Neural cell (in vitro differentiated cells): ENCODE measurements around the gene GATAD2A. TPM values are rescaled to one million over a fixed set of nuclear protein-coding genes. Genes with fewer than 3 reads are reported as not detected.

Source experiments
- H2AFZ ChIP-seq: fragments of 200-600, 300-800 bp; sonication (generic), shearing (Covaris generic); 2 replicates; pipeline ENCODE4 v1.6.0; 2014; ENCODE audit warnings: low read depth, mild to moderate bottlenecking, antibody characterized with exemption, low read length, moderate library complexity
- H3F3A ChIP-seq: fragments of 200-600 bp; shearing (Covaris generic); 2 replicates; pipeline ENCODE4 v1.6.1; 2016; ENCODE audit warnings: mild to moderate bottlenecking, moderate library complexity, mixed read lengths, antibody characterized with exemption, low read length; ENCODE audit not compliant: insufficient read depth, poor library complexity, severe bottlenecking
- H3K27ac ChIP-seq: fragments of 200-600, 300-800 bp; sonication (generic), shearing (Covaris generic); 2 replicates; pipeline ENCODE4 v1.5.1; 2014; ENCODE audit warnings: mild to moderate bottlenecking, low read length, moderate library complexity
- H3K27me3 ChIP-seq: fragments of 300-800, 200-600 bp; sonication (generic), shearing (Covaris generic); 2 replicates; pipeline ENCODE4 v1.6.0; 2014; ENCODE audit warnings: mild to moderate bottlenecking, low read depth, low read length, moderate library complexity; ENCODE audit not compliant: insufficient read depth
- H3K36me3 ChIP-seq: fragments of 300-800, 200-600 bp; sonication (generic), shearing (Covaris generic); 2 replicates; pipeline ENCODE4 v1.5.1; 2014; ENCODE audit warnings: mild to moderate bottlenecking, antibody characterized with exemption, low read length, moderate library complexity; ENCODE audit not compliant: insufficient read depth
- H3K4me2 ChIP-seq: fragments of 300-800, 200-600 bp; sonication (generic), shearing (Covaris generic); 2 replicates; pipeline ENCODE4 v1.6.0; 2014; ENCODE audit warnings: mild to moderate bottlenecking, low read length
- H3K4me3 ChIP-seq: fragments of 300-800, 200-600 bp; sonication (generic), shearing (Covaris generic); 2 replicates; pipeline ENCODE4 v1.5.1; 2014; ENCODE audit warnings: mild to moderate bottlenecking, low read length, moderate library complexity
- H3K79me2 ChIP-seq: fragments of 200-600 bp; shearing (Covaris generic); replicated peaks from 2 replicates; pipeline ENCODE4 v1.6.0; 2014; ENCODE audit warnings: mild to moderate bottlenecking, low read length, moderate library complexity; ENCODE audit not compliant: insufficient read depth
- H3K9ac ChIP-seq: fragments of 300-800, 200-600 bp; sonication (generic), shearing (Covaris generic); 2 replicates; pipeline ENCODE4 v1.6.1; 2016; ENCODE audit warnings: mild to moderate bottlenecking, low read length, mixed read lengths
- H3K9me2 ChIP-seq: fragments of 200-600 bp; shearing (Covaris generic); 2 replicates; pipeline ENCODE4 v1.6.1; 2016; ENCODE audit warnings: mild to moderate bottlenecking, low read length, mixed read lengths; ENCODE audit not compliant: insufficient read depth
- H3K9me3 ChIP-seq: fragments of 200-600, 300-800 bp; sonication (generic), shearing (Covaris generic); 2 replicates; pipeline ENCODE4 v1.6.1; 2016; ENCODE audit warnings: mild to moderate bottlenecking, mixed run types, low read length, moderate library complexity, mixed read lengths
- H4K20me1 ChIP-seq: fragments of 200-600 bp; shearing (Covaris generic); 2 replicates; pipeline ENCODE4 v1.6.1; 2016; ENCODE audit warnings: mild to moderate bottlenecking, mixed run types; ENCODE audit not compliant: insufficient read depth
- EP300 ChIP-seq: fragments of 450-650 bp; conservative IDR thresholded peaks from 2 replicates; pipeline ENCODE4 v1.6.1; 2014; ENCODE audit warnings: antibody characterized with exemption, mild to moderate bottlenecking, moderate library complexity; ENCODE audit not compliant: poor library complexity, severe bottlenecking
- EZH2 ChIP-seq: fragments of 200-600, 300-800 bp; shearing (Covaris generic), sonication (generic); IDR thresholded peaks from 2 replicates; pipeline ENCODE4 v1.6.1; 2014; ENCODE audit warnings: antibody characterized with exemption, low read length, borderline replicate concordance, mild to moderate bottlenecking; ENCODE audit not compliant: insufficient read depth, poor library complexity, severe bottlenecking
- MXI1 ChIP-seq: fragments of 450-650 bp; conservative IDR thresholded peaks from 2 replicates; pipeline ENCODE4 v1.6.1; 2014; ENCODE audit warnings: antibody characterized with exemption, mild to moderate bottlenecking; ENCODE audit not compliant: poor library complexity, severe bottlenecking
- POLR2AphosphoS5 ChIP-seq: IDR thresholded peaks from 2 replicates; pipeline ENCODE4 v1.6.1; 2012
- RAD21 ChIP-seq: fragments of 450-650 bp; conservative IDR thresholded peaks from 2 replicates; pipeline ENCODE4 v1.6.1; 2014; ENCODE audit warnings: antibody characterized with exemption, mild to moderate bottlenecking, moderate library complexity
- SMC3 ChIP-seq: fragments of 450-650 bp; conservative IDR thresholded peaks from 2 replicates; pipeline ENCODE4 v1.6.1; 2014; ENCODE audit warnings: antibody characterized with exemption, mild to moderate bottlenecking, moderate library complexity; ENCODE audit not compliant: poor library complexity
- TAF1 ChIP-seq: IDR thresholded peaks from 2 replicates; pipeline ENCODE4 v1.6.1; 2012; ENCODE audit warnings: low read depth
- polyA plus RNA-seq: library from polyadenylated mRNA; depleted of rRNA; stranded (reverse); fragments of >200 nt; gene quantifications from 2 replicates; pipeline ENCODE4 v1.2.3, GENCODE V29; 2014
- TF ChIP-seq, protein P1 (sequence below): IDR thresholded peaks from 2 replicates; pipeline ENCODE4 v1.6.1; 2012; ENCODE audit warnings: borderline replicate concordance
- TF ChIP-seq, protein P2 (sequence below): fragments of 450-650 bp; IDR thresholded peaks from 2 replicates; pipeline ENCODE4 v1.5.1; 2014; ENCODE audit warnings: antibody characterized with exemption, mild to moderate bottlenecking, moderate library complexity; ENCODE audit not compliant: poor library complexity, severe bottlenecking

Gene GATAD2A
- polyA plus RNA-seq, 1 donor from 2014 or later, result 13.9 TPM

DNA sequence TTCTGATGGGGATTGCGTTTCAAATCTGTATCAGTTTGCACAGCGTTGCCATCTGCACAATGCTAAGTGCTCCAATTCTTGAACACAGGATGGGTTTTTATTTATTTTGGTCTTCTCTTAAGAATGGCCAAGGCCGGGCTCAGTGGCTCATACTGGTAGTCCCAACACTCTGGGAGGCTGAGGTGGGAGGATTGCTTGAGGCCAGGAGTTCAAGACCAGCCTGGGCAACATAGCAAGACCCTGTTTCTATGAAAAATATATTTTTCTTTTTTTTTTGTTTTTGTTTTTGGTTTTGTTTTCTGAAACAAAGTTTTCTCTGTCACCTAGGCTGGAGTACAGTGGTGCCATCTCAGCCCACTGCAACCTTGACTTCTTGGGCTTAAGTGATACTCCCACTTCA lies 117.7 kb downstream of the GATAD2A start:
- Histone ChIP-seq H2AFZ (no peak overlapping the region), H3K9me3 (no peaks in the 10 kb centered on the region), H3K36me3 (no peaks in the 10 kb centered on the region), H3K79me2 (peaks cover 13% of the 10 kb centered on the region), H3K4me2 (no peak overlapping the region), H4K20me1 (no peaks in the 10 kb centered on the region), H3K9me2 (no peaks in the 10 kb centered on the region), H3F3A (no peaks in the 10 kb centered on the region), H3K4me3 (no peak overlapping the region), H3K9ac (no peak overlapping the region), H3K27ac (no peak overlapping the region), H3K27me3 (no peaks in the 10 kb centered on the region)
- TF ChIP-seq EZH2 (no peak), MXI1 (no peak), SMC3 (no peak), POLR2AphosphoS5 (no peak), TAF1 (no peak), EP300 (no peak)
- TF ChIP-seq, protein P1, sequence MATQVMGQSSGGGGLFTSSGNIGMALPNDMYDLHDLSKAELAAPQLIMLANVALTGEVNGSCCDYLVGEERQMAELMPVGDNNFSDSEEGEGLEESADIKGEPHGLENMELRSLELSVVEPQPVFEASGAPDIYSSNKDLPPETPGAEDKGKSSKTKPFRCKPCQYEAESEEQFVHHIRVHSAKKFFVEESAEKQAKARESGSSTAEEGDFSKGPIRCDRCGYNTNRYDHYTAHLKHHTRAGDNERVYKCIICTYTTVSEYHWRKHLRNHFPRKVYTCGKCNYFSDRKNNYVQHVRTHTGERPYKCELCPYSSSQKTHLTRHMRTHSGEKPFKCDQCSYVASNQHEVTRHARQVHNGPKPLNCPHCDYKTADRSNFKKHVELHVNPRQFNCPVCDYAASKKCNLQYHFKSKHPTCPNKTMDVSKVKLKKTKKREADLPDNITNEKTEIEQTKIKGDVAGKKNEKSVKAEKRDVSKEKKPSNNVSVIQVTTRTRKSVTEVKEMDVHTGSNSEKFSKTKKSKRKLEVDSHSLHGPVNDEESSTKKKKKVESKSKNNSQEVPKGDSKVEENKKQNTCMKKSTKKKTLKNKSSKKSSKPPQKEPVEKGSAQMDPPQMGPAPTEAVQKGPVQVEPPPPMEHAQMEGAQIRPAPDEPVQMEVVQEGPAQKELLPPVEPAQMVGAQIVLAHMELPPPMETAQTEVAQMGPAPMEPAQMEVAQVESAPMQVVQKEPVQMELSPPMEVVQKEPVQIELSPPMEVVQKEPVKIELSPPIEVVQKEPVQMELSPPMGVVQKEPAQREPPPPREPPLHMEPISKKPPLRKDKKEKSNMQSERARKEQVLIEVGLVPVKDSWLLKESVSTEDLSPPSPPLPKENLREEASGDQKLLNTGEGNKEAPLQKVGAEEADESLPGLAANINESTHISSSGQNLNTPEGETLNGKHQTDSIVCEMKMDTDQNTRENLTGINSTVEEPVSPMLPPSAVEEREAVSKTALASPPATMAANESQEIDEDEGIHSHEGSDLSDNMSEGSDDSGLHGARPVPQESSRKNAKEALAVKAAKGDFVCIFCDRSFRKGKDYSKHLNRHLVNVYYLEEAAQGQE, result no peak
- TF ChIP-seq, protein P2, sequence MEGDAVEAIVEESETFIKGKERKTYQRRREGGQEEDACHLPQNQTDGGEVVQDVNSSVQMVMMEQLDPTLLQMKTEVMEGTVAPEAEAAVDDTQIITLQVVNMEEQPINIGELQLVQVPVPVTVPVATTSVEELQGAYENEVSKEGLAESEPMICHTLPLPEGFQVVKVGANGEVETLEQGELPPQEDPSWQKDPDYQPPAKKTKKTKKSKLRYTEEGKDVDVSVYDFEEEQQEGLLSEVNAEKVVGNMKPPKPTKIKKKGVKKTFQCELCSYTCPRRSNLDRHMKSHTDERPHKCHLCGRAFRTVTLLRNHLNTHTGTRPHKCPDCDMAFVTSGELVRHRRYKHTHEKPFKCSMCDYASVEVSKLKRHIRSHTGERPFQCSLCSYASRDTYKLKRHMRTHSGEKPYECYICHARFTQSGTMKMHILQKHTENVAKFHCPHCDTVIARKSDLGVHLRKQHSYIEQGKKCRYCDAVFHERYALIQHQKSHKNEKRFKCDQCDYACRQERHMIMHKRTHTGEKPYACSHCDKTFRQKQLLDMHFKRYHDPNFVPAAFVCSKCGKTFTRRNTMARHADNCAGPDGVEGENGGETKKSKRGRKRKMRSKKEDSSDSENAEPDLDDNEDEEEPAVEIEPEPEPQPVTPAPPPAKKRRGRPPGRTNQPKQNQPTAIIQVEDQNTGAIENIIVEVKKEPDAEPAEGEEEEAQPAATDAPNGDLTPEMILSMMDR, result no peak

DNA sequence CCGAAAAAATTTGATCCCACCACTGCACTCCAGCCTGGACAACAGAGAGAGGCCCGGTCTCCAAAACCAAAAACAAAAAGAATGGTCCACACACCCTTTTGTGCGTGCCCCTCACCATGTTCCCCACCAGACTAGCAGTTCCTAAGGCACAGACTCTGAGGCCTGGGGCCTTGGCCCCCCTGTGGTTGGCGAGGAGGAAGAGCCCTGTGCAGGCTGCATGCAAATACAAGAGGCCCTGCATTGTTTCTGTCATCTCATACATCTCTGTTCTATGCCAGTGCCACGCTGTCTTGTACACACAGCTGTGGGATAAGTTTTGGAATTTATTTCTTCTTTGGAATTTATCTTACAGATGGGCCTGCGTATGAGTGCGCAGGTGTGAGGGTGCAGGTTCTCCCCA lies 118.6 kb downstream of the GATAD2A start:
- Histone ChIP-seq H3K4me2 (no peak overlapping the region), H3K9ac (no peak overlapping the region), H3K36me3 (no peaks in the 10 kb centered on the region), H3F3A (no peaks in the 10 kb centered on the region), H3K27ac (no peak overlapping the region), H3K9me2 (no peaks in the 10 kb centered on the region), H3K9me3 (no peaks in the 10 kb centered on the region), H3K27me3 (no peaks in the 10 kb centered on the region), H3K4me3 (no peak overlapping the region), H4K20me1 (no peaks in the 10 kb centered on the region), H2AFZ (no peak overlapping the region), H3K79me2 (peaks cover 13% of the 10 kb centered on the region)
- TF ChIP-seq, protein P2, result no peak
- no peak for TF ChIP-seq RAD21
